Right ventricle myocardium inferior (tissue), 1 donor: ENCODE measurements around the gene MAMDC2. TPM values are rescaled to one million over a fixed set of nuclear protein-coding genes. Genes with fewer than 3 reads are reported as not detected.
"Not testable (repeated sequence)": the region's sequence is repeated elsewhere in the genome, so short reads cannot be mapped to it uniquely, and the experiment has no call there.

Experiments used
- ATAC-seq: fragments of 200-7000 bp; cut with Tn5 transposase; one replicate; pipeline ENCODE4 v1.9.1; 2020; ENCODE audit warnings: mild to moderate bottlenecking, moderate library complexity
- DNase-seq: peaks from one replicate; pipeline ENCODE4 v3.0.0; 2021; ENCODE audit errors: missing footprints
- intact Hi-C: fragments of 100-400 bp; cut with DNase I; formaldehyde crosslinking; loops from one replicate; pipeline ENCODE4 v1.11.0; 2022
- total RNA-seq: library from RNA; stranded (reverse); fragmentation: NEBNext Ultra II Directional; extraction: Animal tissue kit (Norgen Biotek cat#: 25700); gene quantifications from one replicate; pipeline ENCODE4 v1.2.1, GENCODE V29; 2021
- donor health status: DM: no; HTN: yes; CAD: no; lungs with severe emphysema.

Gene MAMDC2
- total RNA-seq, 1 donor from 2014 or later: 10.8 TPM

DNA sequence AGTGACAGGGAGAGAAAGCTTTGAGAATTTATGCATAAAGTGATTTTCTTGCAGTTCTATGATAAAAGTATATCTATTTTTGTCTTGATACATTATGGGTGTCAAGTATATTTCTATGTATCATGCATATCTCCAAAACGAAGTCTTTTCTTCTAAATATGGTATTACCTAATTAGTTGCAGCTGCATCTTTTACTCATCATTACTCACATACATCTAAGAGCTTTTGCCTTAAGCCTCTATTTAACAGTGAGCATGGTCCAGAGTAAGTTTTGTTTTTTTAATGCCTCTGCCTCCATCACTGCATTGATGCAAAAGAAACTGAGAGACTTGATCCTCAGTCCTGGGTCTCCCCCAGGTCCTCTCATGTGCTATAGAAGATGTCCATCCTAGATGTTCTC is 175.1 kb downstream of the MAMDC2 start:
- ATAC-seq: no peak
- intact Hi-C loops: no loop called here
- no peak for DNase-seq

DNA sequence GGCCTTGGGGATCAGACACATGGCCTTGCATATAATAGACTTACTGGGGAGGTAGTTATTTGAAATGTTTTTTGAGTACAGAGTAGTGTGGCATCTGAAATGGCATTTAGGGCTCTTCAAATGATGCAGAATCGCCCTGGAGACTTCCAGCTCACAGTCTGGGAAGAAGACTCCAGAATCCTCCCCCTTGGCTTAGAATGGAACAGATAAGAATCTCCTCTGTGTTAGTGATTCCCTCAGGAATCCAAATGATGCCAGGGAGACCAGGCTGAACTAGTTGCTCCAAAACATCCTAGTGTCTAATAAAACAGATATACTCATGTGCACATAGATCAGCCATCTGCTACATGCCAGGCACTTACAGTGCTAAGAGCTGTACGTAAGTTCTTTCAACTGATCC is 176.6 kb downstream of the MAMDC2 start:
- ATAC-seq (no peak), DNase-seq (no peak)
- intact Hi-C loops: loop anchor here (10.0 kb wide), 1 partner anchor 55 kb away; no protein-coding TSS in a partner anchor

DNA sequence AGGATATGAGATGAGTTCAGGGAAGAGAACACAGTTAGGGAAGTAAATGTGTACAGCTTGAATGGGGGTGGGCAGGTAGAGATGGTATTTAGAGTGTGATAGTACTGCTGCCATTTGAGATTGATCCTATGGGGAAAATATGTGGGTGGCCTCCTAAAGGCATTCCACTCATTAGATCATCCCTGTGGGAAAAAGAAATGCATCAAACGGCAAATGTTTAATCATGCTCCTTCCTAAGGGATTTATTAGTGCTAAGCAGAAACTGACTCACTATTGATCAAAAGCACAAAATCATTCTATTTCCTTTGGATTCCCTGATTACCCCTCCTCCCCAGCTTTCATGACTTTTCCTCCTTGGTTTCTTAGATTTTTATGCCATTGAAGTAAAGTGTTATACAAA is 178.7 kb downstream of the MAMDC2 start:
- no peak for DNase-seq
- no peak for ATAC-seq
- intact Hi-C loops: loop anchor here (10.0 kb wide), 1 partner anchor 58 kb away; no protein-coding TSS in a partner anchor

DNA sequence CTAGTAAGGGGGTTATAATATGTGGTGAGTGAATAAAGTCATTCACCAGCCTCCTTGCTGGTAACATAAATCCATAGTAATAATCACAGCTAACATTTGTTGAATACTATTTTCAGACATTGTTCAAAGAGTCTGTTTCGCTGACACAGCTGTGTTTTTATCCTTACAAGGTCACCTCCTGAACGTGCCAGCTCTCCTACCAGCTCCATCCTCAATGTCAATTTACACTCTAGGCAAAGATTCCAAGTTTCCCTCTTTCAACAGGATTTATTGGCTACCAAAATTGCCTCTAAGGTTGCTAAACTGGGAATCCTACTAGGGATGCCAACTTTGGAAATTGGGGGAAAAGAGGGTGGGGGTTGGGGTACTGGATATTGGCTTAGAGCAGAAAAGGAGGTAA is 184.5 kb downstream of the MAMDC2 start:
- DNase-seq (no peak), ATAC-seq (no peak)
- intact Hi-C loops: loop anchor here (5.0 to 10.0 kb wide), 4 partner anchors 63 to 556 kb away; partner anchors contain the start of gene APBA1

DNA sequence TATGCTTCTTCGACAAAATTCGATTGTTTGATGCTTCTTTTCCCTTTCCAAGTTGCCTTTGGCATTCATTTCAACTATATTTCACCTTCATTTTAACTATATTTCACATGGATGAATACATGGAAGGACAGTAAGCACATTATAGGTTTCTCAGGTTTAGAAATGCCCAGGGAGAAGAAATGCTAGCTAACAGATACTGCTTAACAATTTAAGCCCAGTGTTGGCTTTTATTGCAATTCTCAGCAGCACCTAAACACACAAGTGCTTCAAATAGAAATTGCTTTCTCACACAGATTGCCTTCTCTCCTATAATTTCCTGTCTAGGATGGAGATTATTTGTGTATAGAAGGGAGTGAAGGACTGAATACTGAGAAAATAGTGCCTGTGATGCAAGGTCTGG is 185.0 kb downstream of the MAMDC2 start:
- intact Hi-C loops: loop anchor here (5.0 to 10.0 kb wide), 4 partner anchors 64 to 556 kb away; partner anchors contain the start of gene APBA1
- no peak for DNase-seq
- ATAC-seq: no peak

DNA sequence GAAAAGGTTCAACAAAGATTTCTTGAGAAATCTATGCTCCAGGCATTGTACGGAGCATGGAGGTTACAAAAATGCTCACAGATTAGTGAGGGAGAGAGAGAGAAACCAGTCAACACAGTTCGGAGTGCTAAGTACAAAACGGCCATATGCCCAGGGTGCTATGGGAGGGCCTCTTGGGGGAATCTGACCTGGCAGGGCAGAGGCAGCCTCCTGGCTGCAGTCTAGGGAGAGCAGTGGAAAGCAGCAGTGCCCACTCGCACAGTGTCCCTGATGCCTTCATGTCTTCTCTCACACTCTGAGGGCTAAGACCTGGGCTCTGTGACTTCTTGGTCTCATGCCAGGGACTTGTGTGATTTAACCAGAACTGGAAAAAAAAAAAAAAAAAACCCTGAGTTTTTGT is 185.4 kb downstream of the MAMDC2 start:
- ATAC-seq (peak; percentile 88), DNase-seq (no peak)
- intact Hi-C loops: loop anchor here (5.0 to 10.0 kb wide), 4 partner anchors 64 to 557 kb away; partner anchors contain the start of gene APBA1

DNA sequence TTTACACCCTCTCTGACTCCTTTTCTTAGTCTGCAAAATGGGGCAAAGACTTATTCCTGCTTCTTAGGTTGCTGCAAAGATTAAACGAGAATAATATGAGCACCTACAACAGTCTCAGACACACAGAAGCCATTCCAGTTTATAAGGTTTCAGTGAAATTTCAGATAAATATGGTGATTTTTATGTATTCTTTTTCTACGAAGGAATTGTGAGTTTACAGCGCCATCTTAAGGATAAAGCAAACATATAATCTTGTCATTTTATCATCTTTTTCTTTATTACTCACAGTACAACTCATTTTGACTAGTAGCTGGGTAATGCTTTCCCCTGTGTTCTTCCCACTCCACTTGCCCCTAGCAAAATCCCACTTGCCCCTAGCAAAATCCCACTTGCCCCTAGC is 185.9 kb downstream of the MAMDC2 start:
- ATAC-seq (peak; percentile 56), DNase-seq (no peak)
- intact Hi-C loops: loop anchor here (5.0 to 10.0 kb wide), 4 partner anchors 65 to 557 kb away; partner anchors contain the start of gene APBA1

DNA sequence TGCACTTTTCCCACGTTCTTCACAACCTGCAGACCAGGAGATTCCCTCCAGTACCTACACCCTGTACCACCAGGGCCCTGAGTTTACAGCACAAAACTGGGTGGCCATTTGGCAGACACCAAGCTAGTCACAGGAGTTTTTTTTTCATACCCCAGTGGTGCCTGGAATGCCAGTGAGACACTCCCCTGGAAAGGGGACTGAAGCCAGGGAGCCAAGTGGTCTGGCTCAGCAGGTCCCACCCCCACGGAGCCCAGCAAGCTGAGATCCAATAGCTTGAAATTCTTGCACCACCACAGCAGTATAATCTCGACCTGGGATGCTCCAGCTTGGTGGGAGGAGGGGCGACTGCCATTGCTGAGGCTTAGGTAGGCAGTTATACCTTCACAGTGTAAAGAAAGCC is 188.8 kb downstream of the MAMDC2 start:
- intact Hi-C loops: no loop called here

DNA sequence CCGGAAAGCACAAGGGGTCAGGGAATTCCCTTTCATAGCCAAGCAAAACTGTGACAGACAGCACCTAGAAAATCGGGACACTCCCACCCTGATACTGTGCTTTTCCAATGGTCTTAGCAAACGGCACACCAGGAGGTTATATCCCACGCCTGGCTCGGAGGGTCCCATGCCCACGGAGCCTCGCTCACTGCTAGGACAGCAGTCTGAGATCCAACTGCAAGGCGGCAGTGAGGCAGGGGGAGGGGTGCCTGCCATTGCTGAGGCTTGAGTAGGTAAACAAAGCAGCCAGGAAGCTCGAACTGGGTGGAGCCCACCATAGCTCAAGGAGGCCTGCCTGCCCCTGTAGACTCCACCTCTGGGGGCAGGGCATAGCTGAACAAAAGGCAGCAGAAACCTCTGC is 190.6 kb downstream of the MAMDC2 start:
- DNase-seq, ATAC-seq, intact Hi-C loops: not testable (repeated sequence)

More for the DNA sequence above, 188.8 kb downstream of the MAMDC2 start:
- DNase-seq (no peak), ATAC-seq (no peak)

DNA sequence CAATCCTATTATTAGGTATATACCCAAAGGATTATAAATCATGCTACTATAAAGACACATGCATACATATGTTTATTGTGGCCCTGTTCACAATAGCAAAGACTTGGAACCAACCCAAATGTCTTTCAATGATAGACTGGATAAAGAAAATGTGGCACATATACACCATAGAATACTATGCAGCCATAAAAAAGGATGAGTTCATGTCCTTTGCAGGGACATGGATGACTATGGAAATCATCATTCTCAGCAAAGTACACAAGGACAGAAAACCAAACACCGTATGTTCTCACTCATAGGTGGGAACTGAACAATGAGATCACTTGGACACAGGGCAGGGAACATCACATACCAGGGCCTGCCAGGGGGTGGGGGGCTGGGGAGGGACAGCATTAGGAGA is 202.3 kb downstream of the MAMDC2 start:
- ATAC-seq, intact Hi-C loops, DNase-seq: not testable (repeated sequence)

DNA sequence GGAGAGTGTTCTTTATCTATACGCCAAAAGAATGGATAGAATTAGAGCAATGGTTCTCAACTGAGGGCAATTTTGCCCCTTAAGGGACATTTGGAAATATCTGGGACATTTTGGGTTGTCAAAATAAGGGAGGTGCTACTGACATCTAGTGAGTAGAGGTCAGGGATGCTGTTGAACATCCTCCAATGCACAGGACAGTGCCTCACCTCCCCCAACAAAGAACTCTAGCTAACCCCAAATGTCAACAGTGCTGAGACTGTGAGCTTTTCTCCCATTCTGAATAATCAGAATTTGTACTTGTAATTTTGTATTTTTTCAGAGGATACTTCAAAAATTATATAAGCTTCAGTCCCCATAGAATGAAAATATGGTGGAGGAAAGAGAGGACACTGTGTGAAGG is 206.6 kb downstream of the MAMDC2 start:
- intact Hi-C loops: no loop called here
- DNase-seq (no peak), ATAC-seq (no peak)

DNA sequence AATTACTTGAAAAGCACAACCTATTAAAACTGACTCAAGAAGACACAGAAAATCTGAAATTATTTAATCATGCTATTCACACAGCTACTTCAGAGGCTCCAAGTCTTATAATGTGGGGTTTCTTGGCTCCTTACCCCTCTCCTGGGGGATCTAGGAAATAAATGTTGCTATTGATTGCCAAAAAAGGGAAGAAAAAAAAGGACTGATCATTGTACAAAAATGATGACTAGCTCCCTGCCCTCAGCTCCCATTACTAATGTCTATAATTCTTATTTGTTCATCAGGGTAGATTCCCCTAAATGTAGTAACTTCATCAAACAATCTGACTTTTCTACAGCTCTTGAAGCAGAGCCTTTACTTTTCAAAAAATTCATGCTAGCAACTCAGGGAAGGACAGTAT is 211.8 kb downstream of the MAMDC2 start:
- intact Hi-C loops: loop anchor here (5.0 kb wide), 1 partner anchor 347 kb away; no protein-coding TSS in a partner anchor
- DNase-seq: no peak
- ATAC-seq: no peak

DNA sequence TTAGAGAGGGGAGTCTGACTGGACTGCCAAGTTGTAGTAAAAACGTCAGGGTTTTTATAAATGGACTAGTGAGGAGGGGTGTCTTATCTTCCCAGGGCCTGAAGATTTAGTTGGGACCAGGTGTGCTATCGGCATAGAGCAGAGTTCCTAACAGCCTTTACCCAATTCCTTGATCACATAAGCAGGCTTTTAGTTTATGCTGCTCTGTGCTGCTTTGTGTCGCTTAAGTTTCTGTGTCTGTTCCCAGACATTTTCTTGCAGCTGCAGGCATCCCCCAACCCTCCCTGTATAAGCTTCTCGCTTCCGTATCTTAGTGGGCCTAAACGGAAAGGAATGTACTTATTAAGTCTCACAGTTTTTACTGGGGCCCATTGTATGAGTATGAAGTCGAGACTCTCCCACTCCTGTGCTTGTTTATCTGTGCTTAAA is 212.5 kb downstream of the MAMDC2 start:
- intact Hi-C loops: loop anchor here (5.0 kb wide), 1 partner anchor 346 kb away; no protein-coding TSS in a partner anchor
- no peak for ATAC-seq
- no peak for DNase-seq

DNA sequence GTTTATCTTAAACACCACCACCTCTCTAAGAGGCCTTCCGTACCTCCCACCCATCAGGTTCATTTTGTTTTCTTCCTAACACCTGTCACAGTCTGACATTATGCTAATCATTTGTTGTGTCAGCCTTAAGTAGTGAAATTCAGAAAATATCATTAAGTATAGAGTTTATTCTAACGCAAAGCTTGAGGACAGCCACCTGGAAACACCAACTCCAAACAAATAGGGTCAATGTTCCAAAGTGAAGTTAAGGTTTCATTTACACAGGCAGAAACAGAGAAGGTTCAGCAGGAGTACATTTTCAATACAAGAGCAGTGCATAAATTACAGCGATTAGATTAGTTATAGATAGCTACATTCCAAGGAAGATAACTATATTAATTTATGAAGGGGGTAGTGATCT is 213.9 kb downstream of the MAMDC2 start:
- DNase-seq: no peak
- intact Hi-C loops: loop anchor here (5.0 kb wide), 1 partner anchor 345 kb away; no protein-coding TSS in a partner anchor
- ATAC-seq: no peak

DNA sequence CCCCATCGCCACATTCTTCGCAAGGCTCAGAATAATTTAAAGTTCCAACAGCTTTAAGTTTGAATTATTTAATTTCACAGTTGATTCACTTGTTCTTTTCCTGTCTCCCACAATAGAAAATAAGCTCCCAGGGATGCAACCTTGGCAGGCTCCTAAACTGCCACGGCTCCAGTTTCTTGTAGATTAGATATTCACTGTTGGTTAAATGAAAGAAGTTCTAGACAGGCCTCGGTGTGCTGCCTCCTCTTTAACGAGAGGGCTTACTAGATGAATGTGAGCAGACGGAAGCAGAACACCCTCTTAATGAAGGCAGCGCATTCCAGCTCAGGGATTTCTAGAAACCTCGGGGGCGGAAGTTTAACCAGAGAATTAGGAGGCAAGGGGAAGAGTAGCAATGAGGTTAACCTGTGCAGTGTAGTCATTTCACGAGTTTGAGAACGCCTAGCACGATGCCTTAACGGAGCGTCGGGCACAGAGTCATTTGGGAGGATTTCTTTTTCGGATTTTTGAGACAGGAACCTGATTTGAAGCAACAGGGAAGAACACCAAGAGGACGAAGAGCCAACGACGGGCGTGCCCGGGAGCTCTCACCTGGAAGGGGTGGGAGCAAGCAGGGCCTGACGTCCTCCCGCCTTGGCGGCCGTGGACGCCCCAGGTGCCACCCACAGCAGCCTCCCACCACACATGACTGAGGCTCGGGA is 214.5 kb downstream of the MAMDC2 start:
- intact Hi-C loops: loop anchor here (5.0 kb wide), 1 partner anchor 344 kb away; no protein-coding TSS in a partner anchor
- ATAC-seq (peak; percentile 60), DNase-seq (no peak)

DNA sequence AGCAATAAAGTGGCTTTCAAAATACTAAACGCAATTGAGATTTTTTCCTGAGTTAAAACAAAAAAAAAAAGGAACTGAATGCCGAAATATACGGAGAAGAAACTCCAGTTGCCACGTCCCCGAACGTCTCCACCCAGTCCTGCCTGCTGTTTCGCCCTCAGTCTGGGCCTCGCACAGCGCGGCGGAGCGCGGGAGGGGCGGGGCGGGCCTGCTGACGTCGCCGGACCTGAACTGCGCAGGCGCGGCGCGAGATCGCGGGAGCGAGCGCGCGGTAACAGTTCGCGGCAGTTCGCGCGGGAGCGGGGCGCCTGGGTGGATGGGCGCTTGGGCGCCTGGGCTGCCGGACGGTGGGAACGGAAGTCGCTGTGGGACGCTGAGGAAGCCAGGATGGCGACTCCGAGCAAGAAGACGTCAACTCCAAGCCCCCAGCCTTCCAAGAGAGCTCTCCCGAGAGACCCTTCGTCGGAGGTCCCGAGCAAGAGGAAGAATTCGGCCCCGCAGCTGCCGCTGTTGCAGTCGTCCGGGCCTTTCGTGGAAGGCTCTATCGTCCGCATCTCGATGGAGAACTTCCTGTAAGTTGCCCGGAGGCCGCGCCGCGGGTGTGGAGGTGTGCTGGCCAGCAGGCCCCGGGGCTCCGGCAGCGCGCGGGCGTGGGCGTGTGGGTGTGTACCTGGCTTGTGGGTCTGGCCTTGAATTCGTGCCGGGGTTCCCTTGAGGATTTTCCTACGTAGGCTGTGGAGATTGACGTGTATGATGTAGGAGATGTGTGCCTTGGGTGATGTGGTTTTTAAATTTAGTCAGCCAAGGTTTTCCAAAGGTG is 215.3 kb downstream of the MAMDC2 start, which contains the start of gene SMC5:
Gene SMC5, plus strand, starts transcription at position 287 of the 820 bp plus-strand sequence. Its CDS starts 101 bp downstream, at position 388.
- peak; percentile 98 for ATAC-seq
- intact Hi-C loops: loop anchor here (5.0 kb wide), 1 partner anchor 343 kb away; no protein-coding TSS in a partner anchor

DNA sequence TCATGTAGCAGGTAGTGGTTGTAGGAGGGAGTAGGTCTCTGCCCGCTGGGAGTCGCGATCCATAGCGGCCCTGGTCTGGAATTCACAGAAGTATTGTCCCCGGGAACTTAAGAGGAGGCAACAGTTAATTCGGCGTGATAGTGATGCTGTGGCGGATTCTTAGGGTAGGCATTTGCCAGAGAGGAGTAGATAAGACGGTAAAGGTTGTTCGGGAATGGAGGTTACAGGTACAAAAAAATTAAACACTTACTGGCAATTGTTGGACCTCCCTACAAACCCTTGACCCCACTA is 215.8 kb downstream of the MAMDC2 start:
- ATAC-seq (no peak), DNase-seq (no peak)
- intact Hi-C loops: loop anchor here (5.0 kb wide), 1 partner anchor 343 kb away; no protein-coding TSS in a partner anchor

More for the DNA sequence above, 215.3 kb downstream of the MAMDC2 start, which contains the start of gene SMC5:
- DNase-seq: peak; percentile 95

DNA sequence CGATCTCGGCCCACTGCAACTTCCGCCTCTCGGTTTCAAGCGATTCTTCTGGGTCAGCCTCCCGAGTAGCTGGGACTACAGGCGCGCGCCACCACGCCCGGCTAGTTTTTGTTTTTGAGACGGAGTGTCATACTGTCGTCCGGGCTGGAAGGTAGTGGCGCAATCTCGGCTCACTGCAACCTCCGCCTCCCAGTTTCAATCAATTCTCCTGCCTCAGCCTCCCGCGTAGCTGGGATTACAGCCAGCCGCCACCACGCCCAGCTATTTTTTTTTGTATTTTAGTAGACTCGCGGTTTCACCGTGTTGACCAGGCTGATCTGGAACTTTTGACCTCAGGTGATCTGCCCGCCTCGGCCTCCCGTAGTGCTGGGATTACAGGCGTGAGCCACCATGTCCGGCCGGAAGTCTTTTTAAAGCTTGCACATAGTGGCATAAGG is 216.4 kb downstream of the MAMDC2 start:
- ATAC-seq (no peak), DNase-seq (no peak)
- intact Hi-C loops: no loop called here

DNA sequence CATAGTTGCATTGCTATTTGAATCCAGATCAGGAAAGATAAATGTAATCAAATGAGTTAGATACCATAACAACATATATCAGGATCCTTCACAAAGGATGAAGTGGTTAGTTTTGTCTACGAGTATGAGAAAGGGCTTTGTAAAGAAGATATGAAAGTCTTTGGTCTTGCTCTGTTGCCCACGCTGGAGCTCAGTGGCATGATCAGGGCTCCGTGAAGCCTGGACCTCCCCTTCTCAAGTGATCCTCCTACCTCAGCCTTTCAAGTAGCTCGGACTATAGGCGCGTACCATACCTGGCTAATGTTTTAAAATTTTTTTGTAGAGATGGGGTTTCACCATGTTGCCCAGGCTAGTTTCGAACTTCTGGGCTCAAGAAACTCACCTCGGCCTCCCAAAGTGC is 217.0 kb downstream of the MAMDC2 start:
- ATAC-seq: no peak
- intact Hi-C loops: no loop called here
- no peak for DNase-seq
